Caco-2 (cell line): Measurements from ENCODE around the gene MARCHF2. TPM values are rescaled to one million over a fixed set of nuclear protein-coding genes. Genes with fewer than 3 reads are reported as not detected.

ENCODE experiments used
- BruUV-seq: library from RNA; stranded (reverse); fragments of 400-500 nt; replicated peaks from 2 replicates; lab custom pipeline; 2021; lab: Mats Ljungman, UMichigan
- CTCF ChIA-PET: fragments of 300-600 bp; sonication (Branson Sonifier 250); formaldehyde crosslinking; loops from one replicate; lab custom pipeline; 2022; ENCODE audit warnings: antibody characterized with exemption; lab: Charles Lee
- POLR2A ChIA-PET: fragments of 300-600 bp; sonication (Branson Sonifier 250); formaldehyde crosslinking; loops from one replicate; lab custom pipeline; 2022; ENCODE audit warnings: antibody characterized with exemption; lab: Charles Lee
- DNase-seq, 2 experiments: peaks; one replicate each; pipeline versions ENCODE4 v3.0.0 to v3.0.0-alpha.2; 2020 to 2022
- H3K27me3 ChIP-seq: replicated peaks from 2 replicates; pipeline ENCODE4 v1.6.0; 2011; ENCODE audit warnings: low read length; ENCODE audit not compliant: control insufficient read depth, insufficient read depth
- H3K36me3 ChIP-seq: 2 replicates; pipeline ENCODE4 v1.5.1; 2011; ENCODE audit warnings: low read length; ENCODE audit not compliant: control insufficient read depth, insufficient read depth
- H3K4me1 ChIP-seq: fragments of 250-450 bp; sonication (Bioruptor Pico); 2 replicates; pipeline ENCODE4 v1.5.1; 2020; ENCODE audit warnings: mild to moderate bottlenecking
- H3K4me3 ChIP-seq: 2 replicates; pipeline ENCODE4 v1.5.1; 2011; ENCODE audit warnings: low read depth, mild to moderate bottlenecking, control low read depth, low read length
- H3K9me3 ChIP-seq: fragments of 250-450 bp; sonication (Bioruptor Pico); 2 replicates; pipeline ENCODE4 v1.5.1; 2020; ENCODE audit warnings: mild to moderate bottlenecking, moderate library complexity
- H3K27ac Mint-ChIP-seq: one replicate; pipeline ENCODE4 v1.8.0; 2022; ENCODE audit warnings: mixed read lengths; ENCODE audit not compliant: unreplicated experiment
- H3K27me3 Mint-ChIP-seq: one replicate; pipeline ENCODE4 v1.8.0; 2022; ENCODE audit warnings: mixed read lengths; ENCODE audit not compliant: insufficient read depth, unreplicated experiment
- H3K36me3 Mint-ChIP-seq: one replicate; pipeline ENCODE4 v1.8.0; 2022; ENCODE audit warnings: mild to moderate bottlenecking, mixed read lengths; ENCODE audit not compliant: insufficient read depth, unreplicated experiment
- H3K4me1 Mint-ChIP-seq: one replicate; pipeline ENCODE4 v1.8.0; 2022; ENCODE audit warnings: low read depth, mixed read lengths; ENCODE audit not compliant: unreplicated experiment
- H3K4me3 Mint-ChIP-seq: one replicate; pipeline ENCODE4 v1.8.0; 2022; ENCODE audit warnings: mild to moderate bottlenecking, moderate library complexity, mixed read lengths; ENCODE audit not compliant: unreplicated experiment
- H3K9me3 Mint-ChIP-seq: one replicate; pipeline ENCODE4 v1.8.0; 2022; ENCODE audit warnings: mixed read lengths; ENCODE audit not compliant: unreplicated experiment
- intact Hi-C: fragments of 100-400 bp; cut with micrococcal nuclease; formaldehyde crosslinking; loops from one replicate; pipeline ENCODE4 v1.10.0; 2022; ENCODE audit not compliant: unreplicated experiment
- total RNA-seq: library from RNA; stranded (reverse); gene quantifications from 2 replicates; pipeline ENCODE4 v1.2.3, GENCODE V29; 2022
- TF ChIP-seq, protein P1 (sequence below), 2 experiments: fragments of 200-600 bp in 1 of 2; IDR thresholded peaks; 1 replicate in 1 of 2; 2 replicates in 1 of 2; pipeline versions ENCODE4 v1.5.1 to v1.8.0; 2011 to 2022; ENCODE audit warnings: antibody characterized with exemption in 1 of 2, control low read depth in 1 of 2, inconsistent platforms in 1 of 2, low read depth in 1 of 2, low read length in 1 of 2, mild to moderate bottlenecking in 1 of 2, moderate library complexity in 1 of 2; ENCODE audit not compliant: insufficient read depth in 1 of 2, severe bottlenecking in 1 of 2, unreplicated experiment in 1 of 2

Gene MARCHF2
- total RNA-seq, 1 experiment from 2014 or later = 13.8 TPM

DNA sequence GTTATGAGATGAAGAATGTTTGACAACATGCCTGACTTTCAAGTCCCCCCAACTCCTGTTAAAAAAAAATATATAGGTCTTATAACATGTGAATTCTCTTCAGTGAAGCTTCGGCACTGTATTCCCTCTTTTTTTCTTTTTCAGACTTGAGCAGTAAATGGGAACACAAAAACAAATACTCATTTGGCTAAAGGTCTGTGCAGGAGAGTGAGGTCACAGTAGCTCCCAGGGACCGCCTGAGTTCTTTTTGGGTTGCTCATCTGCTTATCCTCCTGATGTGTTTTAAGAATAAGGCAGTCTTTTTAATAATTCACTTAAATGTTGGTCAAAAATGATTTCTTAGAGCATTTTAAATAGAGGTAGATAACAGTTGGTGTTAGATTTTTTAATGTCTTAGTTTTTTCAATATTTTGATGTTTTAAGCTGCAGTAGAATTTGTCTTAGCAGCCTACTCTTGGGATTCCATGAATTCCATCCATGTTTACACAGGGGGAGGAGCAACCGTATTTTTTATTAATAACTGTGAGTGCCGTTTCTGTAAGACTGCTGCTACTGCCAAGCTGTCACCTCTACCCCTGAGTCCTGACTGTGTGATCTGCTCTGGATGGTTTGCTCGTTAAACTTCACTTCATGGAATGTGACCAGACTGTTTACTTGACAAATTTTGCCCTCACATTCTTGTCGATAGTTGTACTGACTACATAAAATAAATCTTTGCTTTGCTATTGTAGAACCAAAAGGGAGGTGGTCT is 46.6 kb downstream of the MARCHF2 start:
- peaks cover 42% of the 10 kb centered on the region for H3K4me1 Mint-ChIP-seq
- TF ChIP-seq, protein P1, sequence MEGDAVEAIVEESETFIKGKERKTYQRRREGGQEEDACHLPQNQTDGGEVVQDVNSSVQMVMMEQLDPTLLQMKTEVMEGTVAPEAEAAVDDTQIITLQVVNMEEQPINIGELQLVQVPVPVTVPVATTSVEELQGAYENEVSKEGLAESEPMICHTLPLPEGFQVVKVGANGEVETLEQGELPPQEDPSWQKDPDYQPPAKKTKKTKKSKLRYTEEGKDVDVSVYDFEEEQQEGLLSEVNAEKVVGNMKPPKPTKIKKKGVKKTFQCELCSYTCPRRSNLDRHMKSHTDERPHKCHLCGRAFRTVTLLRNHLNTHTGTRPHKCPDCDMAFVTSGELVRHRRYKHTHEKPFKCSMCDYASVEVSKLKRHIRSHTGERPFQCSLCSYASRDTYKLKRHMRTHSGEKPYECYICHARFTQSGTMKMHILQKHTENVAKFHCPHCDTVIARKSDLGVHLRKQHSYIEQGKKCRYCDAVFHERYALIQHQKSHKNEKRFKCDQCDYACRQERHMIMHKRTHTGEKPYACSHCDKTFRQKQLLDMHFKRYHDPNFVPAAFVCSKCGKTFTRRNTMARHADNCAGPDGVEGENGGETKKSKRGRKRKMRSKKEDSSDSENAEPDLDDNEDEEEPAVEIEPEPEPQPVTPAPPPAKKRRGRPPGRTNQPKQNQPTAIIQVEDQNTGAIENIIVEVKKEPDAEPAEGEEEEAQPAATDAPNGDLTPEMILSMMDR (IDR thresholded peaks at IDR 0.05; ENCODE audit: insufficient read depth in 1 of 2, low read depth in 1 of 2, low read length in 1 of 2, severe bottlenecking in 1 of 2, unreplicated experiment in 1 of 2) = no peak
- Histone ChIP-seq H3K9me3 (no peaks in the 10 kb centered on the region), H3K4me1 (peaks cover 54% of the 10 kb centered on the region), H3K36me3 (peaks cover 2% of the 10 kb centered on the region; the same call in 1 of the 2 replicates), H3K4me3 (no peak overlapping the region), H3K27me3 (no peaks in the 10 kb centered on the region)
- H3K9me3 Mint-ChIP-seq = no peaks in the 10 kb centered on the region
- ChIA-PET CTCF (interaction anchor here (1.1 kb wide), 1 partner anchor 10 kb away, joined by 3 read pairs; no protein-coding TSS in a partner anchor), POLR2A (interaction anchor here (0.6 to 0.9 kb wide), 2 partner anchors 11 to 1195 kb away, joined by 3 read pairs; no protein-coding TSS in a partner anchor)
- H3K4me3 Mint-ChIP-seq = peak overlapping the region; percentile 23
- peaks cover 70% of the 10 kb centered on the region for H3K36me3 Mint-ChIP-seq
- peak overlapping the region; percentile 45 for H3K27ac Mint-ChIP-seq
- H3K27me3 Mint-ChIP-seq = no peaks in the 10 kb centered on the region
- no TSS peak for BruUV-seq
- intact Hi-C loops = loop anchor here (5.0 kb wide), 1 partner anchor 47 kb away; the partner anchor contains the start of gene MARCHF2
- DNase-seq = peak in 1 of 2 experiments; percentile 14

DNA sequence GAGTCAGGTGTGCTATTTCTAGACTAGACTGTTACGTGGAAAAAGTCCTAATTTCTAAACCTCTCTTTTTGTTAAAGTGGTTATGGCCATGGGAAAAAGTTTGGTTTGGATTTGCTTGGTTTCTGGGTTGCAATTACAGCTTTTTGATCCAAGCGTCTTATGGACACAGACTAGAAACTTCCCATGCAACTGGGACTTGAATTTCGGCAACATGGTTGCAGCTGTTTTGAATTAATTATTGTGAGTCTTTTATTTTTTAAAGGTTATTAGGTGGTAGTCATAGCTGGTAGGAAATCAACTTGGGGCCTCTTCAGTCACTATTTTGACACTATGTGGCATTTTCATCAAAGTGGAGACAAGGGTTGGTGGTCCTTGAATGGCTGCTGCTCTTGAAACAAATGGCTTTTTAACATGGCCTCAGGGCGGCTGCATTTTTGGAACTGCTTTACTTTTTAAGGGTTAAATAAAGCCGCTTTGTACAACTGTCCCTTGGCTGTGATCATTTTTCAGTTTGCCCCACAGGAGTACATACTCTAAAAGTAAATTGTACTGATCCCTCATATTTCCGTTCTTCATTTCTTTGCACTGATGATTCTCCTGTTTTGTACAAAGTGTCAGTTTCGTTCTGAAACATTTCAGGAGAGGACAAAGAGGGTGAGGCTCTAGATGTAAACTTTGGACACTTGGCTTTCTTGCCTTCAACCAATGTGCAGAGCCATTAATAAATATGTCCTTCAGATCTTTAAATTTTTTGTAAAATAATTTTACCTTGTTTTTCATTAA is 47.6 kb downstream of the MARCHF2 start:
- Mint-ChIP-seq H3K4me3 (peak overlapping the region; percentile 23), H3K27me3 (no peaks in the 10 kb centered on the region), H3K4me1 (peaks cover 42% of the 10 kb centered on the region), H3K27ac (peak overlapping the region; percentile 45), H3K9me3 (no peaks in the 10 kb centered on the region), H3K36me3 (peaks cover 71% of the 10 kb centered on the region)
- intact Hi-C loops = loop anchor here (5.0 kb wide), 1 partner anchor 48 kb away; the partner anchor contains the start of gene MARCHF2
- POLR2A ChIA-PET = no interaction called here
- no peaks in the 10 kb centered on the region for H3K9me3 ChIP-seq
- no TSS peak for BruUV-seq
- CTCF ChIA-PET = interaction anchor here (1.1 kb wide), 1 partner anchor 11 kb away, joined by 3 read pairs; no protein-coding TSS in a partner anchor
- no peak overlapping the region for H3K4me3 ChIP-seq
- H3K27me3 ChIP-seq = no peaks in the 10 kb centered on the region
- peaks cover 54% of the 10 kb centered on the region for H3K4me1 ChIP-seq
- no peaks in the 10 kb centered on the region; the same call in 1 of the 2 replicates for H3K36me3 ChIP-seq
- no peak for DNase-seq
- TF ChIP-seq, protein P1 (IDR thresholded peaks at IDR 0.05; ENCODE audit: insufficient read depth in 1 of 2, low read depth in 1 of 2, low read length in 1 of 2, severe bottlenecking in 1 of 2, unreplicated experiment in 1 of 2) = no peak

DNA sequence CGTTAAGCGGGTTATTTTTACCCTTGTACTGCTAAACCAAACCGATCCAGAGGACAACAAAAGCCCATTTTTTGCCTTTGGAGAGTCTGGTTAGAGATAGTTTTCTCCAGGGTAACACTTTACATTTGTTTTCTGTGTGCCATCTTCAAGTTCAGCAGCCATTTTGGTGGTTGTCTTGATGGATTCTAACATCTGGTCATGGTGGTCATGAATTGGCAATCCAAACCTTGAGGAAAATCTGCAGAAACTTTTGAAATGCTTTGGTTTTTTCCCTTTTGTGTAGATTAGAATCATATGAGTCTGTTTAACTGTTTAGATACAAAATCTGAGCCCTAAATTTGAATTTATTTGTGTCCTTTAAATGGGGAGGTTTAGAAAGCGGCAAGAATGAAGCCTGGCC is 48.3 kb downstream of the MARCHF2 start:
- Mint-ChIP-seq H3K36me3 (peaks cover 71% of the 10 kb centered on the region), H3K4me1 (peaks cover 42% of the 10 kb centered on the region), H3K27ac (no peak overlapping the region), H3K27me3 (no peaks in the 10 kb centered on the region), H3K4me3 (no peak overlapping the region), H3K9me3 (no peaks in the 10 kb centered on the region)
- TF ChIP-seq, protein P1 (IDR thresholded peaks at IDR 0.05; ENCODE audit: insufficient read depth in 1 of 2, low read depth in 1 of 2, low read length in 1 of 2, severe bottlenecking in 1 of 2, unreplicated experiment in 1 of 2) = no peak
- ChIA-PET POLR2A (no interaction called here), CTCF (no interaction called here)
- no peak for DNase-seq
- Histone ChIP-seq H3K4me3 (no peak overlapping the region), H3K4me1 (peaks cover 54% of the 10 kb centered on the region), H3K36me3 (no peaks in the 10 kb centered on the region; the same call in 1 of the 2 replicates), H3K27me3 (no peaks in the 10 kb centered on the region), H3K9me3 (no peaks in the 10 kb centered on the region)
- intact Hi-C loops = loop anchor here (5.0 kb wide), 1 partner anchor 49 kb away; the partner anchor contains the start of gene MARCHF2
- BruUV-seq = no TSS peak
